KMS-11 (cell line): ENCODE data around the gene ENOX2.

Experiments used
- H2AFZ ChIP-seq: fragments of 200-600 bp; sonication (generic); 2 replicates; pipeline ENCODE4 v1.6.1; 2016; ENCODE audit warnings: antibody characterized with exemption, mixed run types, low read depth
- H3K27ac ChIP-seq: fragments of 200-600 bp; sonication (generic); 2 replicates; pipeline ENCODE4 v1.6.1; 2016; ENCODE audit warnings: mild to moderate bottlenecking, mixed run types
- H3K27me3 ChIP-seq: fragments of 200-600 bp; sonication (generic); 2 replicates; pipeline ENCODE4 v1.6.1; 2017; ENCODE audit warnings: mild to moderate bottlenecking, low read depth, mixed run types, moderate library complexity; ENCODE audit not compliant: insufficient read depth
- H3K36me3 ChIP-seq: fragments of 200-600 bp; sonication (generic); 2 replicates; pipeline ENCODE4 v1.6.1; 2017; ENCODE audit warnings: mild to moderate bottlenecking, mixed run types; ENCODE audit not compliant: insufficient read depth
- H3K4me1 ChIP-seq: fragments of 200-600 bp; sonication (generic); 2 replicates; pipeline ENCODE4 v1.6.1; 2016; ENCODE audit warnings: mild to moderate bottlenecking, low read depth, mixed run types; ENCODE audit not compliant: poor library complexity, severe bottlenecking
- H3K4me2 ChIP-seq: fragments of 200-600 bp; sonication (generic); 2 replicates; pipeline ENCODE4 v1.7.0; 2016; ENCODE audit warnings: mild to moderate bottlenecking, mixed run types
- H3K4me3 ChIP-seq: fragments of 200-600 bp; sonication (generic); IDR thresholded peaks from 2 replicates; pipeline ENCODE4 v1.6.1; 2017; ENCODE audit warnings: low read depth, low read length, mixed read lengths; ENCODE audit not compliant: insufficient read depth
- H3K79me2 ChIP-seq: fragments of 200-600 bp; sonication (generic); 2 replicates; pipeline ENCODE4 v1.6.1; 2016; ENCODE audit warnings: low read depth, mixed run types; ENCODE audit not compliant: insufficient read depth
- H3K9ac ChIP-seq: fragments of 200-600 bp; sonication (generic); 2 replicates; pipeline ENCODE4 v1.6.1; 2016; ENCODE audit warnings: mild to moderate bottlenecking, mixed run types
- H4K20me1 ChIP-seq: fragments of 200-600 bp; sonication (generic); 2 replicates; pipeline ENCODE4 v1.6.1; 2016; ENCODE audit warnings: mild to moderate bottlenecking, mixed run types; ENCODE audit not compliant: insufficient read depth
- CTCF ChIP-seq: fragments of 200-600 bp; sonication (generic); conservative IDR thresholded peaks from 2 replicates; pipeline ENCODE4 v1.6.1; 2017; ENCODE audit warnings: low read depth, mild to moderate bottlenecking, antibody characterized with exemption, low read length, moderate library complexity, mixed read lengths

Gene ENOX2

GRCh38 chrX:130645955-130646583, 256.9 kb downstream of the ENOX2 start:
- H3K4me2 ChIP-seq, result no peak overlapping the region
- no peak for TF ChIP-seq CTCF
- H2AFZ ChIP-seq, result no peak overlapping the region
- no peaks in the 10 kb centered on the region for H4K20me1 ChIP-seq
- no peak overlapping the region for H3K27ac ChIP-seq
- no peaks in the 10 kb centered on the region for H3K36me3 ChIP-seq
- H3K4me3 ChIP-seq, result no peak overlapping the region
- H3K9ac ChIP-seq, result no peak overlapping the region
- no peaks in the 10 kb centered on the region for H3K4me1 ChIP-seq
- H3K27me3 ChIP-seq, result no peaks in the 10 kb centered on the region
- H3K79me2 ChIP-seq, result no peaks in the 10 kb centered on the region

DNA sequence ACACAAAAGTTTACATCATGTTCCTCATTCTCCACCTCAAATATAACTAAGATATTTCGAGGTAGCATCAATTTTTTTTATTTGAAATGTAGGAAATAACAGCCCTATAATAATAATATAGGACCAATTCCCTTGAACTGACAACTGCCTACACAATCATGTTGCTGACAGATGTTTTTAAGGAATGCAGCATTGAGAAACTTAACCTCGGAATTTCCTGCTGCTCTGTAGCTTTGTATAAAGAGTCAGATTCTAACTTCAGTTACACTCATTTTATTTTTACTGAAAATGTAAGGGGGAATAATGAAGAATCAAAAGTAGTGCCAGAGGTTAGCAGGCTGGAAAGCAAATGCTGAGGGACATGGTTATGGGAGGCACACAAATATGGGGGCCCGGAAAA, 265.4 kb downstream of the ENOX2 start:
- no peaks in the 10 kb centered on the region for H3K27me3 ChIP-seq
- H3K4me3 ChIP-seq, result no peak overlapping the region
- no peaks in the 10 kb centered on the region for H3K79me2 ChIP-seq
- no peak for TF ChIP-seq CTCF
- no peak overlapping the region for H3K4me2 ChIP-seq
- no peak overlapping the region for H2AFZ ChIP-seq
- no peaks in the 10 kb centered on the region for H3K4me1 ChIP-seq
- H3K27ac ChIP-seq, result no peak overlapping the region
- no peaks in the 10 kb centered on the region for H3K36me3 ChIP-seq
- H3K9ac ChIP-seq, result no peak overlapping the region
- no peaks in the 10 kb centered on the region for H4K20me1 ChIP-seq

DNA sequence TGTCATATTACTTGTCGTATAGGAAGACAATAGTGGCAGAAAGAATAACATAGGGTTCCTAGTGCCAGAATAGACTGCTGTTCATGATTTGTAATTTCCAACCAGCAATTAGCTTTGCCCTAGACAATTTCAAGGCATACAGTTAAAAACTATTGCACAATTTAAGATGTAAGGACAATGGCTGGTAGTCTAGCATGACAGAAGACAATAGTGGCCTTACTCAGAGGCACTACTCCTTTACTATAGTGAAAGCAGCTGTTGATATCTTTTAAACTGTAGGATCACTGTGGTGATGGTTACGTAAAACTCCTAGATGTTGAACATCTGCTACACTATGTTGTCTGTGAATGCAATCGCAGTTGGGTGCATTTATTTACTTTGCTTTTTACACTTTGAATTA, 266.7 kb downstream of the ENOX2 start:
- no peaks in the 10 kb centered on the region for H3K36me3 ChIP-seq
- no peak overlapping the region for H3K27ac ChIP-seq
- no peak overlapping the region for H3K4me2 ChIP-seq
- no peaks in the 10 kb centered on the region for H3K4me1 ChIP-seq
- no peaks in the 10 kb centered on the region for H4K20me1 ChIP-seq
- H2AFZ ChIP-seq, result no peak overlapping the region
- no peak overlapping the region for H3K9ac ChIP-seq
- no peaks in the 10 kb centered on the region for H3K27me3 ChIP-seq
- no peaks in the 10 kb centered on the region for H3K79me2 ChIP-seq
- no peak for TF ChIP-seq CTCF
- no peak overlapping the region for H3K4me3 ChIP-seq

DNA sequence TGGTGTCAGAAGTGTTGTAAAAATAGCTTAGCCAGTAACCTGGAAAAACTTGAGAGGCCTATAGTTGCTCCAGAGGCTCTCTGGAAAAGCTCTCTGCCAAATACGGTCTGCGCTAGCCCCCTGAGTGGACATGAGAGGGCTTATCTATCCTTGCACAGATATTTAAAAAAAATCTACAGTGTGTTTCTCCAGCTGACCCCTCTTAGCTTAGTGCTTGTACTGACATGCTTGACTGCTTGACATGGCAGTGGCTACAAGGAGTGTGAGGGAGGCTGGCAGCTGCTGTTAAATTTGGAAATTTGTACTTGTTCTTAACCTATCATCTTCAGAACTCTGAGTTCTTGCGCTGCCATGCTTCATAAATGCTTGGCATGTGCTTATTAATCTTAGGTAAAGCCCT, 272.0 kb downstream of the ENOX2 start:
- Histone ChIP-seq H3K36me3 (no peaks in the 10 kb centered on the region), H3K9ac (no peak overlapping the region), H3K79me2 (no peaks in the 10 kb centered on the region), H4K20me1 (no peaks in the 10 kb centered on the region), H3K27me3 (no peaks in the 10 kb centered on the region), H3K4me2 (no peak overlapping the region), H3K4me1 (no peaks in the 10 kb centered on the region), H3K27ac (no peak overlapping the region), H2AFZ (no peak overlapping the region), H3K4me3 (no peak overlapping the region)
- TF ChIP-seq CTCF, result no peak
